Small intestine (tissue), 16 donors: ENCODE data around the gene BOD1L1. TPM values are rescaled to one million over a fixed set of nuclear protein-coding genes. Genes with fewer than 3 reads are reported as not detected.

Experiments used
- DNase-seq, 2 donors: peaks; one replicate each; pipeline versions ENCODE4 v3.0.0 to v3.0.0-alpha.2; 2013
- FAIRE-seq: peaks from 2 replicates; lab custom pipeline; 2012; peaks lifted over from hg19 to GRCh38; lab: Jason Lieb, UNC
- H3K27ac ChIP-seq, 3 donors: one replicate each; pipeline ENCODE4 v1.5.1; 2013; ENCODE audit warnings: low read length in 2 of 3, mild to moderate bottlenecking in 2 of 3, control low read depth in 1 of 3, inconsistent platforms in 1 of 3, low read depth in 1 of 3, moderate library complexity in 1 of 3
- H3K27me3 ChIP-seq, 3 donors: one replicate each; pipeline ENCODE4 v1.6.1; 2013; ENCODE audit warnings: low read length in 3 of 3, inconsistent platforms in 1 of 3; ENCODE audit not compliant: control insufficient read depth in 3 of 3, insufficient read depth in 3 of 3
- H3K36me3 ChIP-seq, 3 donors: one replicate each; pipeline ENCODE4 v1.6.1; 2013; ENCODE audit warnings: low read length in 3 of 3, inconsistent platforms in 1 of 3, low read depth in 1 of 3, mild to moderate bottlenecking in 1 of 3, moderate library complexity in 1 of 3; ENCODE audit not compliant: control insufficient read depth in 3 of 3, insufficient read depth in 2 of 3
- H3K4me1 ChIP-seq, 3 donors: one replicate each; pipeline ENCODE4 v1.6.1; 2013; ENCODE audit warnings: low read length in 2 of 3, inconsistent platforms in 1 of 3, low read depth in 1 of 3, mild to moderate bottlenecking in 1 of 3, moderate library complexity in 1 of 3; ENCODE audit not compliant: control insufficient read depth in 3 of 3, insufficient read depth in 2 of 3
- H3K4me3 ChIP-seq, 3 donors: one replicate each; pipeline ENCODE4 v1.5.1; 2013; ENCODE audit warnings: low read length in 3 of 3, control low read depth in 1 of 3, inconsistent platforms in 1 of 3, low read depth in 1 of 3, mild to moderate bottlenecking in 1 of 3, moderate library complexity in 1 of 3
- H3K9me3 ChIP-seq, 2 donors: one replicate each; pipeline ENCODE4 v1.6.1; 2013; ENCODE audit warnings: low read depth in 1 of 2, low read length in 1 of 2; ENCODE audit not compliant: control insufficient read depth in 2 of 2, insufficient read depth in 1 of 2
- WGBS, 3 donors: extraction: QIAGEN DNeasy Blood & Tissue Kit; methylation state at CpG; one replicate each; pipeline ENCODE4 v1.1.7; 2013; 5-methylcytosine and 5-hydroxymethylcytosine counted together
- long read RNA-seq, 10 donors: transcript quantifications; one replicate each; lab custom pipeline, GENCODE V29; 2026
- polyA plus RNA-seq, 4 donors: library from polyadenylated mRNA; stranded (reverse) in 3 of 4; unstranded in 1 of 4; fragments of 200-250 nt in 3 of 4; fragments of 120-200 nt in 1 of 4; gene quantifications; one replicate each; pipeline versions ENCODE4 v1.2.1 to v1.2.3, GENCODE V29; 2013
- donor health status: healthy with polysubstance abuse.
- donor health status: control.
- donor health status: control.
- donor health status: Bipolar disorder and iron deficiency.
- donor health status: healthy.

BOD1L1 gene
- 10 to 100 TPM; 11.7 to 39.6 (median 13.6) TPM for polyA plus RNA-seq
- long read RNA-seq, donor 1, partial matches to known transcripts, result 0 of 2 reads
- long read RNA-seq, donor 1, other reads (novel, unspliced or antisense), result 0 of 2 reads
- long read RNA-seq, donor 2, result 0 reads
- long read RNA-seq, donor 3, result 0 reads
- long read RNA-seq, donor 4, result 0 reads
- long read RNA-seq, donor 5, result 0 reads
- long read RNA-seq, donor 6, result 0 reads
- long read RNA-seq, donor 7, result 0 reads
- long read RNA-seq, donor 8, result 0 reads
- long read RNA-seq, donor 9, result 0 reads
- long read RNA-seq, donor 10, partial matches to known transcripts, result 0 of 1 reads
- long read RNA-seq, donor 10, other reads (novel, unspliced or antisense), result 0 of 1 reads

DNA sequence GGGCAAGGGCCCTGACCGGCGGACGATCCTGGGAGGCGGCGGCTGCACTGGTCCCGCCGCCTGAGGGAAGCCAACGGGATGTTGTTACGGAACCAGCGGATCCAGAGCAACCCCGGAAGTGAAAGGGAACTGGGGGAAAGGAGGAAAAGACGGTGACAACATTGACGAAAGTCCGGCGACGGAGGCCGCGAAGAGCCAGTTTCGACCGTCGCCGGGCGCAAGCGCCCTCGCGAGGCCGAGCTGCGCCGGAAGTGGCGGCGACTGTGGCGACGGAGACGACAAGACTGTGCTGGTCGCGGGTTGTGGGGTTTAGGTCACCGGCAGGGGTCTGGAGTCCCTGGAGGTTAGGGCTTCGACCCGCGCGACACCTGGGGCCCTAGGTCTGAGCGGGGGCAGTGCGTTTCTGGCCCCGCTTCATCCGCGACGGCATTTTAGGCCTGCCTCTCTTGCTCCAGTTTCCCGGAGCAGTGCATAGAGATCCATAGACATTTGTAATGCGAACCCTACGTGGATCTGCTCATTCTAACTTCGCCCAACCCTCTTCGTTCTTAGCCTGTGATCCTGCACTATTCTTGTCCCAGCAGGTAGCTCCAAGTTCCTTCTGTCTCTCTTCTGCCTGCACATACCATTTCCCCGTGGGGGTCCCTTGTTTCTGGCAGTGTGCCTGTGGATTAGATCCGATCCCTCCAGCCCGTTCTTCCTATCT is at the start of gene BOD1L1:
Gene BOD1L1 (minus strand): TSS at position 120 of the 706 bp plus-strand sequence. CDS start 138 bp downstream, outside the sequence.
- peak; percentile 94 to 97 for DNase-seq
- Histone ChIP-seq H3K9me3 (no peaks in the 10 kb centered on the region), H3K36me3 (no peaks in the 10 kb centered on the region), H3K27ac (peak within 1 kb of the TSS; percentile 86 to 98 (median 91)), H3K4me3 (peak within 1 kb of the TSS; percentile 71 to 96 (median 92)), H3K4me1 (peaks cover 0 to 7% (median 5%) of the 10 kb centered on the region in 3 donors), H3K27me3 (no peaks in the 10 kb centered on the region)
- WGBS, 3 donors, result 0 to 1% (median 0%) methylated on average over 52 to 55 of the region's 55 CpGs
- no peak for FAIRE-seq

DNA sequence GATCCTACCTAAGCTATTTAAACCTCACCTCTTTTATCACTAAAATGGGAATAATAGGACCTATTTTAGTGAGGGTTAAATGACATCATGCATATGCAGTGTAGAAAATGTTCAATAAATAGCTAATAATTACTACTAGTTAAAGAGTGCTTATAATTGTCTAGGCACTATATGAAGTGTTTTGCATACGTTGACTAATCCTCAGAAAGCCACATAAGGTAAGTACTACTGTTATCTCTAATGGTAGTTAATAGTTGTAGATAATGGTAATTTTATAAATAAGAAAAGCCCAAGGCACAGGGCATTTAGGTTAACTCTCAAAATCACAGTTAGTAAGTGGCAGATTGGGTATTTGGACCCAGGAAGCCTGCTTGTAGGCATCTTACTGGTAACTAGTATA is 47.4 kb upstream of the BOD1L1 start:
- WGBS, 3 donors, result 70 to 81% (median 80%) methylated on average over 1 of the region's 1 CpG
- DNase-seq (no peak), FAIRE-seq (no peak)
- H3K4me1 ChIP-seq, result no peaks in the 10 kb centered on the region
- no peaks in the 10 kb centered on the region for H3K36me3 ChIP-seq
- H3K4me3 ChIP-seq, result no peak overlapping the region
- no peaks in the 10 kb centered on the region for H3K27me3 ChIP-seq
- peaks cover 0 to 5% of the 10 kb centered on the region in 2 donors for H3K9me3 ChIP-seq
- no peak overlapping the region for H3K27ac ChIP-seq

DNA sequence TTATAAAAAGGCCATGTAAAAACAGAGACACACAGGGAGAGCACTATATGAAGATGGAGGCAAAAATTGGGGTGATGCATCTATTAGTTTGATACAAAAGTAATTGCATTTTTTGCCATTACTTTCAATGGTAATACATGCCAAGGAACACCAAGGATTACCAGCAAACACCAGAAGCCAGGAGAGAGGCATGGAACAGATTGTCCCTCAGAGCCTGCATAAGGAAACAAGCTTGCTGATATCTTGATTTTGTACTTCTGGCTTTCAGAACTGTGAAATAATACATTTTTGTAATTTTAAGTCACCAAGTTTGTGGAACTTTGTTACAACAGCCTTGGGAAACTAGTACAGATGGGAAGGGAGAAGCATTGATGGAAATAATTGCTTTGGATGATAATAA is 45.6 kb upstream of the BOD1L1 start:
- H3K9me3 ChIP-seq, result peaks cover 0 to 5% of the 10 kb centered on the region in 2 donors
- H3K36me3 ChIP-seq, result no peaks in the 10 kb centered on the region
- no peaks in the 10 kb centered on the region for H3K27me3 ChIP-seq
- H3K4me1 ChIP-seq, result no peaks in the 10 kb centered on the region
- no peak overlapping the region for H3K4me3 ChIP-seq
- DNase-seq (no peak), FAIRE-seq (no peak)
- H3K27ac ChIP-seq, result no peak overlapping the region

DNA sequence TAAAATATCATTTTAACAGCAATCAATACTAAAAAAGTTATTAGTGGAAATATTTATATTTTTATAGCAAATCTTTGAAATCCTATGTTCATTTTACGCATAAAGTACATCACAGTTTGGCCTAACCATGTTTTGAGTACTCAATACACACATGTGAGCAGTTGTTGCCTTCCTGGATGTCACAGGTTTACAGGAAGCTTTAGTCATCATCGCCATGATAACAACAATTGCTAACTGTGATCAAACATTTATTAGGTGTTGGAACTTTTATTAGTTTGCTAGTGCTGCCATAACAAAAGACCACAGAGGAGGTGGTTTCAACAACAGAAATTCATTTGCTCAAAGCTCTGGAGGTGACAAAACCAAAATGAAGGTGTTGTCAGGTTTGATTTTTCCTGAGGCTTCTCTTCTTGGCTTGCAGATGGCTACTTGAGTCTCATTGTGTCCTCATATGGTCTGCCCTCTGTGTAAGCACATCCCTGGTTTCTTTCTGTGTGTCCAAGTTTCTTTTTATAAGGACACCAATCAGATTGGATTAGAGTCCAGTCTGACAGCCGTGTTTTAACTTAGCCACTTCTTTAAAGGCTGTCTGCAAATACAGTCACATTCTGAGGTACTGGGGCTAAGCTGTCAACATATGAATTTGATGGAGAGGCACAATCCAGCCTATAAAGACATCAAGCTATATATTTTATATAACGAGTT is 43.1 kb upstream of the BOD1L1 start:
- Histone ChIP-seq H3K27ac (no peak overlapping the region), H3K36me3 (no peaks in the 10 kb centered on the region), H3K4me1 (no peaks in the 10 kb centered on the region), H3K9me3 (no peaks in the 10 kb centered on the region), H3K27me3 (no peaks in the 10 kb centered on the region), H3K4me3 (no peak overlapping the region)
- FAIRE-seq (no peak), DNase-seq (no peak)
- WGBS, 3 donors, result 78 to 83% (median 80%) methylated on average over 4 of the region's 4 CpGs

DNA sequence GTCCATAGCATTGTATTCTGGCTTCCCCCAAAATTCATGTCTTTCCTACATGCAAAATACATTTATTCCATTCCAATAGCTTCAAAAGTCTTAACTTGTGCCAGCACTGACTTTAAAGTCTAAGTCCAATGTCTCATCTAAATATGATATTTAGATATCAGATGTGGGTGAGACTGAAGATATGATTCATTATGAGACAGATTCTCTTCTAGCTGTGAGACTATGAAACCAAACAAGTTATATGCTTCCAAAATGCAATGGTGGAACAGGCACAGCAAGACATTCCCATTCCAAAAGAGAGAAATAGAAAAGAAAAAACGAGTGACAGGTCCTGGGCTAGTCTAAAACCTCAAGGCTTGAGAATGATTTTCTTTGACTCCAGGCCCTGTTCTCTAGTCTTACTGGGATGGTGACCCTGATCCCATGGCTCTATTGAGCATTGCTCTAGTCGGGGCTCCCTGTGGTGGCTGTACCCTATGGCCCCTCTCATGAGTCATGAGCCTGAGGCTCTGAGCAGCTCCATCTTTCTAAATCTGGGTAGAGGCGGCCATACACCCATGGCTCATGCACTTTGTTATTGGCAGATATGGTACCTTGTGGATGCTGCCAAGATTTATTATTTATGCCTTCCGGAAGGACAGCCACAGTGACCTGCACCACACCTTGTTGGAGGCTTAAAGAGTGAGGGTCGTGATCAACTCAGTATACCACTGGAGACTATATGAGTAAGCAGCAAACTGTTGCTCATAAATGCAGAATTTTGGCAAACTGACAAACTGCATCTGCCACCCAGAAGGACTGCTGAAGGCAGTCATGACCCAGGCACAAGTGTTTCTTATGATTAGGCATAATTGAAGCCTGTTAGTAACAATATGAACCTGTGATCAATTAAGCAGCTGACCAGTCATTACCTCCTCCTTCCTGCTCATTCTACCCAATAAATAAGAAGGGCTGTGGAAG is 38.5 kb upstream of the BOD1L1 start:
- no peak for DNase-seq
- FAIRE-seq, result no peak
- Histone ChIP-seq H3K4me3 (no peak overlapping the region), H3K27me3 (no peaks in the 10 kb centered on the region), H3K4me1 (no peaks in the 10 kb centered on the region), H3K9me3 (no peaks in the 10 kb centered on the region), H3K27ac (no peak overlapping the region), H3K36me3 (no peaks in the 10 kb centered on the region)
- 63 to 82% (median 71%) methylated on average over 5 of the region's 5 CpGs for WGBS, 3 donors

DNA sequence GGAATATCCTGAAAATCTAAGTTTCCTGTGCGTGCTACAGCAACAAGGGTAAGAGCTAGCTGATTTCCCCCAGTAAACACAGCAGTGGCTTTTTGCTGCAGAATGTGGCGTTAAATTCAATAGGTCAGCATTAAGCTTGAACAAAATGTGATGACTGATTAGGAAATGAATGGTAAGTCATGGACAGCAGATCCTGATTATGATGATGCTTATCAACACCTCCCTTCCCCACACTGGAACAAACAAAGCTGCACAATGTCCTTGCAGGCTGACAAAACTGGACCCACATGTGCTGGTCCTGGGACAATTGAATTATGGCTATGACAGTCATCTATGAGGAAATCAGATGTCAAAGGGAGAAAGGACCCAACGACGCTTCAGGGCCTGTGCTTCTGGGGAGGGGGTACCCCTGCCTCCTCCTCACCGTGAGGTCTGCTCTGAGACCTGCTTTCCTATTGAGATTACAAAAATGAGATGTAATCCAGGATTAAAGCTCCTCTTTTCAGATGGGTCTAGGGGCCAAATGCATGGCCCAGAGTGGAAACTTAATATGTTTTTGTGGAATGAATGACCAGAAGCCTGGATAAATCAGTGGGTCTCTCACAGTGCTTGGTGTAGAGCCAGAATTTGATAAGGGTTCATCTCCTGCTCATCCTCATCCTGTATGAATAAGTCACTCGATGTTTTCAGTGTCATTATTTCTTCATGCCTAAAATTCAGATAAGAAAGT is 32.0 kb upstream of the BOD1L1 start:
- Histone ChIP-seq H3K27ac (no peak overlapping the region), H3K4me3 (no peak overlapping the region), H3K27me3 (no peaks in the 10 kb centered on the region), H3K9me3 (no peaks in the 10 kb centered on the region), H3K36me3 (no peaks in the 10 kb centered on the region), H3K4me1 (no peaks in the 10 kb centered on the region)
- DNase-seq, result no peak
- 81 to 90% (median 81%) methylated on average over 6 of the region's 6 CpGs for WGBS, 3 donors
- FAIRE-seq, result no peak

DNA sequence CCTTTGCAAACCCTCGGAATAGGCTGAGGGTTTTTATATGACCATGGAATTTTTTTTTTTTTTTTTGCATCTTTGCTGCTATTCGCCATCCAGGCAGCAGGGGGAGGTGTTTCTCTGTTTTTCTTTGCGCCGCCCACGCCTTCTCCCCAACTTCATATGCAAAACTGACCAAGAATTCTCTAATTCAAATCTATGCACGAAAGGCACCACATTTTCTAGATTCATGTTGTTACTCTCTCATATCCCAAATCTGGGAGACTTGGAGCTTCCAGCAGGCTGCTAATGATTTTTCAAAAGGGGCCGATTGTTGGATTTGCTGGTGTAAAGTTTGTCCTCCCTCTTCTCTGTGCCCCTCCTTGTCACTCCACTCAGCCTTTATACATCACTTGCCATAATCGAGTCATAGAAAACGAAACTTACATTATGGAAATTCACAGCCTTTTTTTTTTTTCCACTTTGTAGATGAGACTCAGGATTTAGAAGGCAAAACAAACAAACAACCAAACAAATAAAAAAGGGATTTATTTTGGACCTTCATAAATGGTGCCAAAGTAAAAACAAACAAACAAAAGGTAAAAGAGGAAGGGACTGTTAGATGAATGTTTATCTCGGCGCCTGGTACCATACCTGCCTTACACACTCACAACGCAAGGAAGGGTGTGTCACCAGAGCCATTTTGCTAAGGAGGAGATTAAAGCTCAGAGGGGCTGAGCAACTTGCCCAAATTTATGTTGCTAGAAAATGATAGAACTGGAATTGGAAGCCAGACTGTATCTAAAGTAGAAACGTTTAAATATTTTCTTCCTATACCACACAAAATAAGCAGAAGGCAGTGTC is 29.3 kb upstream of the BOD1L1 start:
- peak; percentile 10 for FAIRE-seq
- H3K27ac ChIP-seq, result no peak overlapping the region
- H3K9me3 ChIP-seq, result no peaks in the 10 kb centered on the region
- H3K4me3 ChIP-seq, result peak overlapping the region in 2 of 3 donors; percentile 21 to 27
- H3K4me1 ChIP-seq, result peaks cover 0 to 3% (median 3%) of the 10 kb centered on the region in 3 donors
- no peaks in the 10 kb centered on the region for H3K36me3 ChIP-seq
- DNase-seq, result peak; percentile 71 to 82
- 7 to 12% (median 10%) methylated on average over 13 of the region's 13 CpGs for WGBS, 3 donors
- peaks cover 0 to 2% (median 0%) of the 10 kb centered on the region in 3 donors for H3K27me3 ChIP-seq
